HepG2 (cell line): Measurements from ENCODE around the gene USP12. TPM values are rescaled to one million over a fixed set of nuclear protein-coding genes. Genes with fewer than 3 reads are reported as not detected.

ENCODE experiments used
- ATAC-seq: fragments of 200-7000 bp; cut with Tn5 transposase; 3 replicates; pipeline ENCODE4 v1.9.1; 2020; ENCODE audit warnings: mild to moderate bottlenecking, moderate library complexity
- BruUV-seq: library from RNA; stranded (reverse); fragments of 400-500 nt; replicated peaks from 2 replicates; lab custom pipeline; 2021; lab: Mats Ljungman, UMichigan
- CTCF ChIA-PET: fragments of 300-600 bp; formaldehyde crosslinking; extraction: SDS; loops from one replicate; lab custom pipeline; 2021; ENCODE audit warnings: low total read pairs, inconsistent platforms, low intra/inter-chr PET ratio; lab: Yijun Ruan, JAX
- POLR2A ChIA-PET: fragments of 350-600 bp; sonication (Branson Sonifier 250); formaldehyde crosslinking; loops from one replicate; lab custom pipeline; 2020; ENCODE audit warnings: antibody characterized with exemption, inconsistent platforms; lab: Yijun Ruan, JAX
- DNase-seq: peaks from one replicate; pipeline ENCODE4 v3.0.0-alpha.2; 2015; ENCODE audit warnings: low spot score
- FAIRE-seq: peaks from 3 replicates; lab custom pipeline; 2011; peaks lifted over from hg19 to GRCh38; lab: Jason Lieb, UNC
- H2AFZ ChIP-seq: one replicate; pipeline ENCODE4 v1.6.1; 2011; ENCODE audit warnings: low read length, inconsistent platforms
- H3K27ac ChIP-seq: fragments of 300-600 bp; 3 replicates; pipeline ENCODE4 v1.8.0; 2011; ENCODE audit warnings: mixed run types, mild to moderate bottlenecking, mixed read lengths, low read length, inconsistent platforms; ENCODE audit not compliant: insufficient read depth; ENCODE audit errors: extremely low read length
- H3K27me3 ChIP-seq, 2 experiments: fragments of 200-600 bp in 1 of 2; 2 replicates in 1 of 2; 3 replicates in 1 of 2; pipeline versions ENCODE4 v1.6.0 to v1.8.0; 2011; ENCODE audit warnings: low read length in 2 of 2, mild to moderate bottlenecking in 2 of 2, moderate library complexity in 2 of 2, inconsistent platforms in 1 of 2; ENCODE audit not compliant: insufficient read depth in 2 of 2, control insufficient read depth in 1 of 2
- H3K36me3 ChIP-seq, 2 experiments: fragments of 200-600 bp in 1 of 2; replicated peaks in 1 of 2; 2 replicates in 1 of 2; 3 replicates in 1 of 2; pipeline versions ENCODE4 v1.5.1 to v1.8.0; 2011; ENCODE audit warnings: low read length in 2 of 2, inconsistent platforms in 1 of 2; ENCODE audit not compliant: insufficient read depth in 2 of 2, control insufficient read depth in 1 of 2
- H3K4me1 ChIP-seq: 2 replicates; pipeline ENCODE4 v1.5.1; 2012; ENCODE audit warnings: low read length, inconsistent platforms; ENCODE audit not compliant: insufficient read depth
- H3K4me2 ChIP-seq: 2 replicates; pipeline ENCODE4 v1.6.0; 2011; ENCODE audit warnings: low read depth, low read length, inconsistent platforms
- H3K4me3 ChIP-seq, 3 experiments: fragments of 200-600 bp in 1 of 3; sonication (generic), shearing (Covaris generic) in 1 of 3; replicated peaks in 1 of 3; 2 replicates each; pipeline ENCODE4 v1.5.1; 2011 to 2016; ENCODE audit warnings: low read length in 3 of 3, inconsistent platforms in 2 of 3, low read depth in 2 of 3, mild to moderate bottlenecking in 2 of 3, control low read depth in 1 of 3, mixed read lengths in 1 of 3; ENCODE audit not compliant: insufficient read depth in 1 of 3
- H3K79me2 ChIP-seq: one replicate; pipeline ENCODE4 v1.6.1; 2011; ENCODE audit warnings: low read length, inconsistent platforms; ENCODE audit not compliant: insufficient read depth
- H3K9ac ChIP-seq: 2 replicates; pipeline ENCODE4 v1.6.0; 2011; ENCODE audit warnings: mild to moderate bottlenecking, low read depth, low read length, inconsistent platforms; ENCODE audit not compliant: insufficient read depth
- H3K9me3 ChIP-seq: 2 replicates; pipeline ENCODE4 v1.5.1; 2012; ENCODE audit warnings: mild to moderate bottlenecking, low read length
- H4K20me1 ChIP-seq: 2 replicates; pipeline ENCODE4 v1.6.0; 2011; ENCODE audit warnings: inconsistent platforms, mild to moderate bottlenecking, low read length, moderate library complexity; ENCODE audit not compliant: insufficient read depth
- BCL6 ChIP-seq: IDR thresholded peaks from 2 replicates; pipeline ENCODE4 v1.6.1; 2016; ENCODE audit warnings: missing genetic modification reagents, missing compliant biosample characterization
- BHLHE40 ChIP-seq: IDR thresholded peaks from 2 replicates; pipeline ENCODE4 v1.6.1; 2011; ENCODE audit warnings: low read length, improper control_type of control experiment
- IKZF4 ChIP-seq: sonication (generic); formaldehyde crosslinking; IDR thresholded peaks from 2 replicates; pipeline ENCODE4 v1.5.1; 2020; ENCODE audit warnings: borderline replicate concordance, mild to moderate bottlenecking, low read depth, missing genetic modification reagents; ENCODE audit errors: not compliant biosample characterization
- KDM3A ChIP-seq: IDR thresholded peaks from 2 replicates; pipeline ENCODE4 v1.6.1; 2018; ENCODE audit warnings: low read depth, missing compliant biosample characterization
- KLF16 ChIP-seq, 2 experiments: sonication (generic) in 1 of 2; formaldehyde crosslinking in 1 of 2; IDR thresholded peaks; 2 replicates each; pipeline versions ENCODE4 v1.6.1 to v1.8.0; 2016 to 2023; ENCODE audit warnings: missing genetic modification reagents in 2 of 2, missing compliant biosample characterization in 1 of 2
- MXD1 ChIP-seq: sonication (generic); formaldehyde crosslinking; IDR thresholded peaks from 2 replicates; pipeline ENCODE4 v1.4.0; 2020; ENCODE audit warnings: mild to moderate bottlenecking, missing genetic modification reagents
- MYC ChIP-seq: sonication (generic); formaldehyde crosslinking; IDR thresholded peaks from 2 replicates; pipeline ENCODE4 v1.9.0; 2021; ENCODE audit warnings: missing genetic modification reagents, borderline replicate concordance
- SKI ChIP-seq: fragments of 450-650 bp; IDR thresholded peaks from one replicate; pipeline ENCODE4 v1.6.1; 2018; ENCODE audit warnings: mild to moderate bottlenecking; ENCODE audit not compliant: partially characterized antibody
- U2AF2 ChIP-seq: fragments of 200-400 bp; formaldehyde crosslinking; IDR thresholded peaks from 2 replicates; pipeline ENCODE4 v1.6.1; 2017; ENCODE audit warnings: low read depth, mild to moderate bottlenecking, low read length
- ZBTB38 ChIP-seq: sonication (generic); formaldehyde crosslinking; IDR thresholded peaks from 2 replicates; pipeline ENCODE4 v1.5.1; 2020; ENCODE audit warnings: mild to moderate bottlenecking, missing genetic modification reagents
- ZFP36 ChIP-seq: fragments of 150-350 bp; IDR thresholded peaks from 2 replicates; pipeline ENCODE4 v1.6.1; 2018; ENCODE audit warnings: borderline replicate concordance, low read length, low read depth; ENCODE audit not compliant: partially characterized antibody
- ZNF431 ChIP-seq: sonication (generic); formaldehyde crosslinking; IDR thresholded peaks from 2 replicates; pipeline ENCODE4 v1.9.0; 2022; ENCODE audit warnings: missing genetic modification reagents, low read depth, mild to moderate bottlenecking, borderline replicate concordance
- ZNF713 ChIP-seq: sonication (generic); formaldehyde crosslinking; IDR thresholded peaks from 2 replicates; pipeline ENCODE4 v1.4.0; 2020; ENCODE audit warnings: mild to moderate bottlenecking, missing genetic modification reagents
- ZNF768 ChIP-seq: sonication (generic); formaldehyde crosslinking; IDR thresholded peaks from 2 replicates; pipeline ENCODE4 v1.4.0; 2020; ENCODE audit warnings: missing genetic modification reagents
- ZSCAN29 ChIP-seq: sonication (generic); formaldehyde crosslinking; conservative IDR thresholded peaks from 2 replicates; pipeline ENCODE4 v1.4.0; 2020; ENCODE audit warnings: mild to moderate bottlenecking, missing genetic modification reagents
- WGBS: methylation state at CpG from one replicate; pipeline ENCODE4 v1.1.6; 2017; ENCODE audit warnings: low lambda C conversion rate; 5-methylcytosine and 5-hydroxymethylcytosine counted together
- in situ Hi-C: cut with HindIII; loops from 2 replicates; pipeline ENCODE4 v1.10.0; 2017; ENCODE audit warnings: low pct_unique_long_range_greater_than_20kb; ENCODE audit not compliant: extremely low pct_ligation_motif_present
- intact Hi-C: fragments of 100-400 bp; cut with micrococcal nuclease; formaldehyde crosslinking; loops from one replicate; pipeline ENCODE4 v1.10.0; 2022; ENCODE audit not compliant: unreplicated experiment
- polyA plus RNA-seq, 8 experiments: library from polyadenylated mRNA; depleted of rRNA in 3 of 8; stranded (reverse) in 7 of 8; unstranded in 1 of 8; fragments of >200 nt; fragmentation: Illumina TruSeq in 4 of 8; extraction: Trizol in 4 of 8; gene quantifications; 2 replicates each; pipeline versions ENCODE4 v1.2.1 to v1.2.3, GENCODE V29; 2011 to 2016; ENCODE audit warnings: low read depth in 4 of 8, missing spikeins in 1 of 8, mixed read lengths in 1 of 8; ENCODE audit not compliant: insufficient read depth in 1 of 8
- total RNA-seq, 5 experiments: library from RNA; depleted of rRNA; stranded (reverse); fragments of >200 nt; fragmentation: Illumina TruSeq; extraction: Trizol; gene quantifications; 2 replicates each; pipeline ENCODE4 v1.2.3, GENCODE V29; 2016; ENCODE audit warnings: low read depth in 1 of 5
- TF ChIP-seq, protein P1 (sequence below): IDR thresholded peaks from 2 replicates; pipeline ENCODE4 v1.6.1; 2016; ENCODE audit warnings: low read depth
- TF ChIP-seq, protein P2 (sequence below): sonication (generic); formaldehyde crosslinking; IDR thresholded peaks from 2 replicates; pipeline ENCODE4 v1.8.0; 2022; ENCODE audit warnings: missing genetic modification reagents, mild to moderate bottlenecking, borderline replicate concordance
- TF ChIP-seq, protein P3 (sequence below): IDR thresholded peaks from 2 replicates; pipeline ENCODE4 v1.6.1; 2016; ENCODE audit warnings: mild to moderate bottlenecking, missing biosample characterization, missing genetic modification reagents
- TF ChIP-seq, protein P4 (sequence below): sonication (generic); formaldehyde crosslinking; IDR thresholded peaks from 2 replicates; pipeline ENCODE4 v1.4.0; 2020; ENCODE audit warnings: missing genetic modification reagents, low read depth, mild to moderate bottlenecking, borderline replicate concordance

Gene USP12
- total and polyA plus RNA-seq, 2 of the 13 experiments (the other 11 are each of a cell fraction or from before 2014, with no cell fraction given), result 9.8 to 19.5 TPM

DNA sequence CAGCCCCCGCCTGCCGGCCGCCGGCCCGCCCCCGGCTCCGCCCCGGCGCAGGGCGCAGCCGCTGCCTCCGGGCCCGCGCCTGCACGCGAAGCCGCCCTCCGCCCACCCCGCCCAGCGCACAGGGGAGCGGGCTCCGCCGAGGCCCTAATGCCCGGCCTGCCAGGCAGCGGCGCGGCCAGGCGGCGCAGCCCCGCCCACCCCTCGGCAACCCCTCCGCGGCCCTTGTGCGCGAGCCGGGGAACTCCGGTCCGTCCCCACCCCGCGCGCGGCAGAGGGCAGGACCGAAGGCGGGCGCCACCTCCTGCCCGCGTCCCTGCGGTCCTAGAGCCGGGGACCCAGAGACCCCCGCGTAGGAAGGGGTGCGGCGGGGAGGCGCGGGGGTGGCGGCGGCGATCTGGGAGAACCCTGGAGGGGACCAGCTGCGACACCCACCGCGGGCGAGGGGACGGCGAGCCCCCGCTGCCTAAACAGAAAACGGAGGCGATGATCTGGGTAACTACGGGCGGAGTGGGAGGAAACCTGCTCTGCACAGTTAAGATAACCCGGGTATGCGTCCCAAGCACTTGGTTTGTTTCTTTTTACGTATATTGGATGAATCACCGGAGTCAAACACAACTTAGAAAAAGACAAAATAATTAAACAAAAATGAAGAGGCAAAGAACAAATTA lies 350 bp upstream of the USP12 start:
- ATAC-seq (peak; percentile 94), DNase-seq (peak; percentile 62), FAIRE-seq (no peak)
- peak overlapping the region; percentile 81 for H3K4me2 ChIP-seq
- peak overlapping the region; percentile 67; the same call in 1 of the 2 replicates for H3K9ac ChIP-seq
- peak overlapping the region; percentile 35 for H3K27ac ChIP-seq
- H3K9me3 ChIP-seq, result no peaks in the 10 kb centered on the region
- peaks cover 35% of the 10 kb centered on the region for H3K79me2 ChIP-seq
- POLR2A ChIA-PET, result no interaction called here
- peaks cover 5% of the 10 kb centered on the region for H4K20me1 ChIP-seq
- no peaks in the 10 kb centered on the region for H3K36me3 ChIP-seq
- peaks cover 0 to 3% of the 10 kb centered on the region in 2 experiments; a peak in 1 of 5 replicates for H3K27me3 ChIP-seq
- WGBS, result 0% methylated on average over 15 of the region's 73 CpGs
- intact Hi-C loops, result loop anchor here (2.0 to 5.0 kb wide), 3 partner anchors 80 to 225 kb away; partner anchors contain the start of gene RPL21
- in situ Hi-C loops, result loop anchor here (10.0 kb wide), 1 partner anchor 177 kb away; no protein-coding TSS in a partner anchor
- H2AFZ ChIP-seq, result peak overlapping the region; percentile 62
- CTCF ChIA-PET, result no interaction called here
- peak overlapping the region; percentile 83 to 92 (median 87) for H3K4me3 ChIP-seq
- peaks cover 33% of the 10 kb centered on the region for H3K4me1 ChIP-seq
- BruUV-seq, result no TSS peak
- peak; percentile 40; the same call in 1 of the 2 replicates for TF ChIP-seq MYC (CRISPR knock-in tag)
- TF ChIP-seq, protein P1, sequence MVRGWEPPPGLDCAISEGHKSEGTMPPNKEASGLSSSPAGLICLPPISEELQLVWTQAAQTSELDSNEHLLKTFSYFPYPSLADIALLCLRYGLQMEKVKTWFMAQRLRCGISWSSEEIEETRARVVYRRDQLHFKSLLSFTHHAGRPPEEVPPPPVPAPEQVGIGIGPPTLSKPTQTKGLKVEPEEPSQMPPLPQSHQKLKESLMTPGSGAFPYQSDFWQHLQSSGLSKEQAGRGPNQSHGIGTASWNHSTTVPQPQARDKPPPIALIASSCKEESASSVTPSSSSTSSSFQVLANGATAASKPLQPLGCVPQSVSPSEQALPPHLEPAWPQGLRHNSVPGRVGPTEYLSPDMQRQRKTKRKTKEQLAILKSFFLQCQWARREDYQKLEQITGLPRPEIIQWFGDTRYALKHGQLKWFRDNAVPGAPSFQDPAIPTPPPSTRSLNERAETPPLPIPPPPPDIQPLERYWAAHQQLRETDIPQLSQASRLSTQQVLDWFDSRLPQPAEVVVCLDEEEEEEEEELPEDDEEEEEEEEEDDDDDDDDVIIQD, result 0 out of 2 replicates have a peak, but pooled peaks have one; percentile 13
- TF ChIP-seq IKZF4, result no peak
- TF ChIP-seq ZNF768, result peak; percentile 55; the same call in 1 of the 2 replicates
- TF ChIP-seq, protein P2, sequence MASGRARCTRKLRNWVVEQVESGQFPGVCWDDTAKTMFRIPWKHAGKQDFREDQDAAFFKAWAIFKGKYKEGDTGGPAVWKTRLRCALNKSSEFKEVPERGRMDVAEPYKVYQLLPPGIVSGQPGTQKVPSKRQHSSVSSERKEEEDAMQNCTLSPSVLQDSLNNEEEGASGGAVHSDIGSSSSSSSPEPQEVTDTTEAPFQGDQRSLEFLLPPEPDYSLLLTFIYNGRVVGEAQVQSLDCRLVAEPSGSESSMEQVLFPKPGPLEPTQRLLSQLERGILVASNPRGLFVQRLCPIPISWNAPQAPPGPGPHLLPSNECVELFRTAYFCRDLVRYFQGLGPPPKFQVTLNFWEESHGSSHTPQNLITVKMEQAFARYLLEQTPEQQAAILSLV, result 0 out of 2 replicates have a peak, but pooled peaks have one; percentile 27
- TF ChIP-seq ZSCAN29 (CRISPR knock-in tag), result peak; percentile 63; the same call in 1 of the 2 replicates
- TF ChIP-seq KLF16 (CRISPR knock-in tag; IDR thresholded peaks at IDR 0.05), result no peak
- 0 out of 2 replicates have a peak, but pooled peaks have one; percentile 18 for TF ChIP-seq BHLHE40
- peak; percentile 55 for TF ChIP-seq SKI
- 0 out of 2 replicates have a peak, but pooled peaks have one; percentile 38 for TF ChIP-seq ZBTB38
- no peak for TF ChIP-seq U2AF2
- TF ChIP-seq BCL6 (CRISPR knock-in tag), result no peak
- no peak for TF ChIP-seq ZNF431 (CRISPR knock-in tag)
- TF ChIP-seq, protein P3, sequence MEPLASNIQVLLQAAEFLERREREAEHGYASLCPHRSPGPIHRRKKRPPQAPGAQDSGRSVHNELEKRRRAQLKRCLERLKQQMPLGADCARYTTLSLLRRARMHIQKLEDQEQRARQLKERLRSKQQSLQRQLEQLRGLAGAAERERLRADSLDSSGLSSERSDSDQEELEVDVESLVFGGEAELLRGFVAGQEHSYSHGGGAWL, result no peak; the same call in 1 of the 2 replicates
- no peak for TF ChIP-seq ZFP36
- peak; percentile 59; the same call in 1 of the 2 replicates for TF ChIP-seq MXD1 (CRISPR knock-in tag)
- TF ChIP-seq KDM3A (CRISPR knock-in tag), result 0 out of 2 replicates have a peak, but pooled peaks have one; percentile 46
- TF ChIP-seq, protein P4, sequence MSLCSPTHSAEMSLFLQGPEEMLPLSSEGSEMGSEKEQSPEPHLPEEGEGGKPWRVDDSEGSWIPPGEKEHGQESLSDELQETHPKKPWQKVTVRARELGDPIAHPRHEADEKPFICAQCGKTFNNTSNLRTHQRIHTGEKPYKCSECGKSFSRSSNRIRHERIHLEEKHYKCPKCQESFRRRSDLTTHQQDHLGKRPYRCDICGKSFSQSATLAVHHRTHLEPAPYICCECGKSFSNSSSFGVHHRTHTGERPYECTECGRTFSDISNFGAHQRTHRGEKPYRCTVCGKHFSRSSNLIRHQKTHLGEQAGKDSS, result no peak
- TF ChIP-seq ZNF713 (CRISPR knock-in tag), result no peak
